ENCODE results near the gene TIMD4. TPM values are rescaled to one million over a fixed set of nuclear protein-coding genes. Genes with fewer than 3 reads are reported as not detected.

Gene TIMD4
- total RNA-seq, 1 donor from 2014 or later: not detected

DNA sequence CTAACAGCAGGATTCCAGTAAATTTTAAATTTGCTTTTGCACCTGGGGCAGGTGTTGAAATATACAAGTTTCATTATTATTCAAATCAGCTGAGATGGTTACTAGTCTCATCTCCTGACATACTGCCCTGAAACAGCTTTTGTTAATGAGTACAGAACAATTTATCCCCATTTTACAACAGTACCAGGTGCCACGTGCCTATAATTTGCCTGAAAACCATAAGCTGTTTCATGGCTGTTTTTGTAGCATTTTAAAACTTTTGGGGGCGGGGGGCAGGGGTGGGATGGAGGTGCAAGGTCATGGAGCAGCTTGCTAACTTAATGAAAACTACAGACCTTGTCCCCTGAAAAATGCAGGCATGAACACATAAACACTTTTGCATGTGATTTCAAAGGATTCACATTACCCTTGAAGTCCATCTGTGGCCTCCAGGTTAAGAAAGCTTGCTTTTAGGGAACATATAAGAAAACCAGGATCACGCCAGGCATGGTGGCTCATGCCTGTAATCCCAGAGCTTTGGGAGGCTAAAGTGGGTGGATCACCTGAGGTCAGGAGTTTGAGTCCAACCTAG, 42.1 kb downstream of the TIMD4 start:
- Mint-ChIP-seq H3K4me3 (ENCODE audit: unreplicated experiment) (no peak overlapping the region), H3K36me3 (ENCODE audit: low read depth, unreplicated experiment) (no peaks in the 10 kb centered on the region), H3K4me1 (ENCODE audit: low read depth, unreplicated experiment) (peaks cover 5% of the 10 kb centered on the region), H3K27me3 (ENCODE audit: low read depth, unreplicated experiment) (no peaks in the 10 kb centered on the region), H3K27ac (ENCODE audit: unreplicated experiment) (no peak overlapping the region), H3K9me3 (ENCODE audit: unreplicated experiment) (no peaks in the 10 kb centered on the region)
- Histone ChIP-seq H3K36me3 (ENCODE audit: insufficient read depth, low read length) (no peaks in the 10 kb centered on the region), H3K4me1 (ENCODE audit: insufficient read depth, low read length) (no peaks in the 10 kb centered on the region), H3K4me2 (ENCODE audit: low read length) (no peak overlapping the region), H3K9ac (ENCODE audit: low read length) (no peak overlapping the region), H3K79me2 (ENCODE audit: insufficient read depth, low read length) (no peaks in the 10 kb centered on the region), H3K27ac (ENCODE audit: low read depth, low read length) (no peak overlapping the region), H3K9me3 (ENCODE audit: insufficient read depth, low read depth, low read length) (no peaks in the 10 kb centered on the region), H2AFZ (ENCODE audit: low read depth, low read length) (no peak overlapping the region), H3K4me3 (ENCODE audit: insufficient read depth, low read depth, low read length) (no peak overlapping the region), H4K20me1 (ENCODE audit: insufficient read depth, low read length) (no peaks in the 10 kb centered on the region), H3K27me3 (ENCODE audit: insufficient read depth, low read length) (no peaks in the 10 kb centered on the region)
- TF ChIP-seq EZH2 (IDR thresholded peaks at IDR 0.05; ENCODE audit: insufficient read depth, low read length): no peak
- TF ChIP-seq, protein P1, sequence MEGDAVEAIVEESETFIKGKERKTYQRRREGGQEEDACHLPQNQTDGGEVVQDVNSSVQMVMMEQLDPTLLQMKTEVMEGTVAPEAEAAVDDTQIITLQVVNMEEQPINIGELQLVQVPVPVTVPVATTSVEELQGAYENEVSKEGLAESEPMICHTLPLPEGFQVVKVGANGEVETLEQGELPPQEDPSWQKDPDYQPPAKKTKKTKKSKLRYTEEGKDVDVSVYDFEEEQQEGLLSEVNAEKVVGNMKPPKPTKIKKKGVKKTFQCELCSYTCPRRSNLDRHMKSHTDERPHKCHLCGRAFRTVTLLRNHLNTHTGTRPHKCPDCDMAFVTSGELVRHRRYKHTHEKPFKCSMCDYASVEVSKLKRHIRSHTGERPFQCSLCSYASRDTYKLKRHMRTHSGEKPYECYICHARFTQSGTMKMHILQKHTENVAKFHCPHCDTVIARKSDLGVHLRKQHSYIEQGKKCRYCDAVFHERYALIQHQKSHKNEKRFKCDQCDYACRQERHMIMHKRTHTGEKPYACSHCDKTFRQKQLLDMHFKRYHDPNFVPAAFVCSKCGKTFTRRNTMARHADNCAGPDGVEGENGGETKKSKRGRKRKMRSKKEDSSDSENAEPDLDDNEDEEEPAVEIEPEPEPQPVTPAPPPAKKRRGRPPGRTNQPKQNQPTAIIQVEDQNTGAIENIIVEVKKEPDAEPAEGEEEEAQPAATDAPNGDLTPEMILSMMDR (IDR thresholded peaks at IDR 0.05; ENCODE audit: insufficient read depth, low read depth, low read length): no peak
- DNase-seq (ENCODE audit: low read depth) (no peak), FAIRE-seq (no peak)

DNA sequence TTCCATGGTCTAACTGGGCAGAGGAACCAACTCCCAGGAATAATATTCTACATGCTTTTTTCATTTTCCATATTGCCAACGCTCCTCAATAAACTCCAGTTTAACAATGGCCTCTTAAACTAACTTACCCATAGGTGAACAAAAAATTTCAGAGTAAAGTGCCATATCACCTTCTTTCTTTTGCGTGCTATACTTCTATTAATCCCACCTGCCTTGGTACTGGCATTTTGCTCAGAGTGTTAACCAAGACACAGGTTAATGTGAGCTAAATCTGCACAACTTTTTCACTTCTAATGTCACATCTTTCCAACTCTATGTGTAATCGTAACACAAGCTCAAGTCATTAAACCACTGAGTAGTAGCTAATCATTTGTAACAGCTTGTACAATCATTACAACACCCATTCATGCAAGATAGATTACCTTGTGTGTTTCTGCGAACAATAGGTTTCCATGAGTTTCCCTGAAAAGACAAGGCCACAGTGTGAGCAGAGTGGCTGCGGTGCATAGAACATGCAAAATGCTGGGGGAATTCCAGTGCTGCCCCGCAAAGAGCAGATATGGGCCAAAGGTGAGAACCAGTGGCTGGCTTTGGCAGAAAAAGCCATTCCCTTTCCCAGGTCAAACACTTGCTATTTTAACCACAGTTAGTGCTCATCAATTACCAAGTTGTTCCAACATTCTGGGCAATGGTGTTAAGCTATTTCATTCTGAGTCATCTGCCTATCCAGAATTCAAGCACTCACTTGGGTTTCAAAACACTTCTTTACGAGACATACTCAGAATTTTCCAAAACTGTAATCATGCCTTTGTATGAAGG, 42.8 kb downstream of the TIMD4 start:
- TF ChIP-seq EZH2 (IDR thresholded peaks at IDR 0.05; ENCODE audit: insufficient read depth, low read length): no peak
- TF ChIP-seq, protein P1 (IDR thresholded peaks at IDR 0.05; ENCODE audit: insufficient read depth, low read depth, low read length): no peak
- Mint-ChIP-seq H3K9me3 (ENCODE audit: unreplicated experiment) (no peaks in the 10 kb centered on the region), H3K27ac (ENCODE audit: unreplicated experiment) (no peak overlapping the region), H3K4me3 (ENCODE audit: unreplicated experiment) (no peak overlapping the region), H3K27me3 (ENCODE audit: low read depth, unreplicated experiment) (peaks cover 3% of the 10 kb centered on the region), H3K36me3 (ENCODE audit: low read depth, unreplicated experiment) (no peaks in the 10 kb centered on the region), H3K4me1 (ENCODE audit: low read depth, unreplicated experiment) (peaks cover 5% of the 10 kb centered on the region)
- H3K79me2 ChIP-seq (ENCODE audit: insufficient read depth, low read length): no peaks in the 10 kb centered on the region
- DNase-seq (ENCODE audit: low read depth) (peak; percentile 9), FAIRE-seq (no peak)
- no peaks in the 10 kb centered on the region for H4K20me1 ChIP-seq (ENCODE audit: insufficient read depth, low read length)
- no peak overlapping the region for H3K4me2 ChIP-seq (ENCODE audit: low read length)
- H3K27ac ChIP-seq (ENCODE audit: low read depth, low read length): no peak overlapping the region
- H3K9ac ChIP-seq (ENCODE audit: low read length): no peak overlapping the region
- H2AFZ ChIP-seq (ENCODE audit: low read depth, low read length): no peak overlapping the region
- no peaks in the 10 kb centered on the region for H3K27me3 ChIP-seq (ENCODE audit: insufficient read depth, low read length)
- H3K4me1 ChIP-seq (ENCODE audit: insufficient read depth, low read length): no peaks in the 10 kb centered on the region
- H3K36me3 ChIP-seq (ENCODE audit: insufficient read depth, low read length): no peaks in the 10 kb centered on the region
- no peak overlapping the region for H3K4me3 ChIP-seq (ENCODE audit: insufficient read depth, low read depth, low read length)
- no peaks in the 10 kb centered on the region for H3K9me3 ChIP-seq (ENCODE audit: insufficient read depth, low read depth, low read length)
